ENCODE data around the gene PPP1R3E. TPM values are rescaled to one million over a fixed set of nuclear protein-coding genes. Genes with fewer than 3 reads are reported as not detected.

The PPP1R3E gene
- total RNA-seq, 2 experiments from 2014 or later, result 22.6 to 28.3 TPM

- no peak for ATAC-seq
- H3K9me3 Mint-ChIP-seq (ENCODE audit: insufficient read depth), result no peaks in the 10 kb centered on the region
Measured at GRCh38 chr14:23252420-23253333, 50.0 kb downstream of the PPP1R3E start.

GRCh38 chr14:23252006-23252405 is 50.7 kb downstream of the PPP1R3E start:
- DNase-seq (no peak), ATAC-seq (no peak)
- Mint-ChIP-seq H3K9me3 (ENCODE audit: insufficient read depth) (no peaks in the 10 kb centered on the region), H3K27me3 (ENCODE audit: low read depth) (peaks cover 21% of the 10 kb centered on the region), H3K36me3 (ENCODE audit: low read depth) (no peaks in the 10 kb centered on the region), H3K27ac (no peak overlapping the region), H3K4me3 (no peak overlapping the region), H3K4me1 (ENCODE audit: low read depth) (no peaks in the 10 kb centered on the region)
- ChIA-PET CTCF (no interaction called here), POLR2A (no interaction called here)

More at GRCh38 chr14:23252420-23253333, 50.0 kb downstream of the PPP1R3E start:
- POLR2A ChIA-PET, result no interaction called here
- peaks cover 25% of the 10 kb centered on the region for H3K27me3 Mint-ChIP-seq (ENCODE audit: low read depth)
- no peak overlapping the region for H3K27ac Mint-ChIP-seq
- H3K36me3 Mint-ChIP-seq (ENCODE audit: low read depth), result no peaks in the 10 kb centered on the region
- no peak overlapping the region for H3K4me3 Mint-ChIP-seq
- H3K4me1 Mint-ChIP-seq (ENCODE audit: low read depth), result no peaks in the 10 kb centered on the region
- CTCF ChIA-PET, result no interaction called here
- DNase-seq, result no peak

- DNase-seq, result no peak
- POLR2A ChIA-PET, result no interaction called here
- Mint-ChIP-seq H3K4me1 (ENCODE audit: low read depth) (no peaks in the 10 kb centered on the region), H3K36me3 (ENCODE audit: low read depth) (no peaks in the 10 kb centered on the region), H3K27me3 (ENCODE audit: low read depth) (peaks cover 26% of the 10 kb centered on the region), H3K9me3 (ENCODE audit: insufficient read depth) (no peaks in the 10 kb centered on the region), H3K27ac (no peak overlapping the region), H3K4me3 (no peak overlapping the region)
- no peak for ATAC-seq
- CTCF ChIA-PET, result interaction anchor here (0.6 kb wide), 1 partner anchor 45 kb away, joined by 3 read pairs; no protein-coding TSS in a partner anchor
Measured at GRCh38 chr14:23249824-23250223, 52.8 kb downstream of the PPP1R3E start.

- H3K27me3 Mint-ChIP-seq (ENCODE audit: low read depth), result peaks cover 26% of the 10 kb centered on the region
- H3K4me3 Mint-ChIP-seq, result no peak overlapping the region
- no peaks in the 10 kb centered on the region for H3K9me3 Mint-ChIP-seq (ENCODE audit: insufficient read depth)
- DNase-seq (no peak), ATAC-seq (no peak)
- POLR2A ChIA-PET, result no interaction called here
- CTCF ChIA-PET, result no interaction called here
- H3K36me3 Mint-ChIP-seq (ENCODE audit: low read depth), result no peaks in the 10 kb centered on the region
- no peak overlapping the region for H3K27ac Mint-ChIP-seq
- no peaks in the 10 kb centered on the region for H3K4me1 Mint-ChIP-seq (ENCODE audit: low read depth)
Measured at GRCh38 chr14:23248601-23249000, 54.1 kb downstream of the PPP1R3E start.

Other genes with a start within 250 kb of the PPP1R3E start
- gene CDH24, start 245.3 kb downstream of the PPP1R3E start, total RNA-seq, result 1 to 10 TPM; 1.6 to 1.8 TPM
- 100 to 1,000 TPM; 161 to 177 TPM for gene ACIN1, start 207.7 kb downstream of the PPP1R3E start, total RNA-seq
- 10 to 100 TPM; 46.0 to 47.0 TPM for gene C14orf119, start 207.4 kb downstream of the PPP1R3E start, total RNA-seq
- gene CIROP, start 197.9 kb downstream of the PPP1R3E start, total RNA-seq, result not detected
- gene CEBPE, start 183.6 kb downstream of the PPP1R3E start, total RNA-seq, result under 1 TPM; 0.50 to 0.92 TPM
- gene SLC7A8, start 119.2 kb downstream of the PPP1R3E start, total RNA-seq, result under 1 TPM; 0.24 to 0.57 TPM
- gene RNF212B, start 64.9 kb downstream of the PPP1R3E start, total RNA-seq, result not detected
- gene HOMEZ, start 16.7 kb downstream of the PPP1R3E start, total RNA-seq, result 1 to 10 TPM; 7.8 to 9.2 TPM
- gene BCL2L2, start 4.0 kb upstream of the PPP1R3E start, total RNA-seq, result 1 to 10 TPM; 2.2 to 2.9 TPM
- gene PABPN1, start 18.6 kb upstream of the PPP1R3E start, total RNA-seq, result 100 to 1,000 TPM; 200 to 210 TPM
- gene SLC22A17, start 50.0 kb upstream of the PPP1R3E start, total RNA-seq, result 1 to 10 TPM in 1 of 2 experiments, under 1 TPM in 1; 0.94 to 1.1 TPM
- gene EFS, start 62.3 kb upstream of the PPP1R3E start, total RNA-seq, result not detected
- not detected for gene IL25, start 70.0 kb upstream of the PPP1R3E start, total RNA-seq
- gene CMTM5, start 74.2 kb upstream of the PPP1R3E start, total RNA-seq, result not detected
- gene MYH6, start 105.4 kb upstream of the PPP1R3E start, total RNA-seq, result not detected
- not detected for gene MYH7, start 132.8 kb upstream of the PPP1R3E start, total RNA-seq
- 10 to 100 TPM; 43.7 to 44.0 TPM for gene NGDN, start 166.8 kb upstream of the PPP1R3E start, total RNA-seq
- 1 to 10 TPM in 1 of 2 experiments, under 1 TPM in 1; 0.90 to 1.5 TPM for gene ZFHX2, start 248.9 kb upstream of the PPP1R3E start, total RNA-seq